Right hindlimb (tissue), 1 donor: ENCODE data around the gene FNBP1.

Source experiments
- DNase-seq: peaks from one replicate; pipeline ENCODE4 v3.0.0-alpha.2; 2018

Gene FNBP1

GRCh38 chr9:129871046-129871445, 171.9 kb downstream of the FNBP1 start:
- DNase-seq, result no peak

- no peak for DNase-seq
Measured at GRCh38 chr9:129869585-129870501, 173.1 kb downstream of the FNBP1 start.

- no peak for DNase-seq
Measured at GRCh38 chr9:129868872-129869486, 174.0 kb downstream of the FNBP1 start.

- no peak for DNase-seq
Measured at GRCh38 chr9:129868023-129868871, 174.7 kb downstream of the FNBP1 start.

- DNase-seq, result no peak
Measured at GRCh38 chr9:129867136-129868022, 175.6 kb downstream of the FNBP1 start.

- DNase-seq, result no peak
Measured at GRCh38 chr9:129866394-129867135, 176.4 kb downstream of the FNBP1 start.

GRCh38 chr9:129865668-129866320, 177.2 kb downstream of the FNBP1 start:
- no peak for DNase-seq

- no peak for DNase-seq
Measured at GRCh38 chr9:129864991-129865647, 177.9 kb downstream of the FNBP1 start.

GRCh38 chr9:129863059-129863690, 179.8 kb downstream of the FNBP1 start:
- no peak for DNase-seq

GRCh38 chr9:129861447-129861827, 181.6 kb downstream of the FNBP1 start:
- no peak for DNase-seq

GRCh38 chr9:129860653-129861446, 182.1 kb downstream of the FNBP1 start:
- DNase-seq, result no peak

- no peak for DNase-seq
Measured at GRCh38 chr9:129858167-129858962, 184.6 kb downstream of the FNBP1 start.

- DNase-seq, result no peak
Measured at GRCh38 chr9:129857207-129857606, 185.8 kb downstream of the FNBP1 start.

- no peak for DNase-seq
Measured at GRCh38 chr9:129854588-129855110, 188.3 kb downstream of the FNBP1 start.

- DNase-seq, result no peak
Measured at GRCh38 chr9:129853614-129854013, 189.4 kb downstream of the FNBP1 start.

- no peak for DNase-seq
Measured at GRCh38 chr9:129852579-129852978, 190.4 kb downstream of the FNBP1 start.

- DNase-seq, result no peak
Measured at GRCh38 chr9:129851821-129852220, 191.2 kb downstream of the FNBP1 start.
